DND-41 (cell line): ENCODE measurements around the gene SHISA7.
"Not testable (repeated sequence)": the region's sequence is repeated elsewhere in the genome, so short reads cannot be mapped to it uniquely, and the experiment has no call there.

Experiments
- EZH2 ChIP-seq: IDR thresholded peaks from 3 replicates; pipeline ENCODE4 v1.6.1; 2012; ENCODE audit warnings: borderline replicate concordance, low read depth, mild to moderate bottlenecking, moderate library complexity, low read length, inconsistent platforms; ENCODE audit not compliant: severe bottlenecking
- TF ChIP-seq, protein P1 (sequence below): IDR thresholded peaks from 2 replicates; pipeline ENCODE4 v1.5.1; 2012; ENCODE audit warnings: borderline replicate concordance, low read length, moderate library complexity, mild to moderate bottlenecking; ENCODE audit not compliant: poor library complexity, severe bottlenecking; ENCODE audit errors: extremely low read depth

DNA sequence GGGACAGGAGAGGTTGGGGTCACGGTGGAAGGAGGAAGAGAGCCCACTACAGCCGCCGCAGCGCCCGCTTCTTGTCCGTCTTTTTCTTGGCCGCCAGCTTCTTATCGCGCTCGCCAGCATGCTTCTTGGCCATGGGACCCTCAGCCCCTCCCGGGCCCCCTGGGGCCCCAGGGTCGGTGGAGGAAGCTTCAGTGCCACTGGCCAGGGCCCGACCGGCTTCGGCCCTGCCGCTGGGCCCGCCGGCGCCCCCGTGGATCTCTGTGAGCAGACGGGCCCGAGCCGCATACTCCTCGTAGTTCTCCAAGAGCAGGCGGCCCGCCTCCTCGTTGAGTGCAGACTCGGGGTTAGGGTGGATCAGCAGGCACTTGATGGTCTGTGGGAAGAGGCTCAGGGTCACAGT, 41.7 kb downstream of the SHISA7 start:
- TF ChIP-seq, protein P1, sequence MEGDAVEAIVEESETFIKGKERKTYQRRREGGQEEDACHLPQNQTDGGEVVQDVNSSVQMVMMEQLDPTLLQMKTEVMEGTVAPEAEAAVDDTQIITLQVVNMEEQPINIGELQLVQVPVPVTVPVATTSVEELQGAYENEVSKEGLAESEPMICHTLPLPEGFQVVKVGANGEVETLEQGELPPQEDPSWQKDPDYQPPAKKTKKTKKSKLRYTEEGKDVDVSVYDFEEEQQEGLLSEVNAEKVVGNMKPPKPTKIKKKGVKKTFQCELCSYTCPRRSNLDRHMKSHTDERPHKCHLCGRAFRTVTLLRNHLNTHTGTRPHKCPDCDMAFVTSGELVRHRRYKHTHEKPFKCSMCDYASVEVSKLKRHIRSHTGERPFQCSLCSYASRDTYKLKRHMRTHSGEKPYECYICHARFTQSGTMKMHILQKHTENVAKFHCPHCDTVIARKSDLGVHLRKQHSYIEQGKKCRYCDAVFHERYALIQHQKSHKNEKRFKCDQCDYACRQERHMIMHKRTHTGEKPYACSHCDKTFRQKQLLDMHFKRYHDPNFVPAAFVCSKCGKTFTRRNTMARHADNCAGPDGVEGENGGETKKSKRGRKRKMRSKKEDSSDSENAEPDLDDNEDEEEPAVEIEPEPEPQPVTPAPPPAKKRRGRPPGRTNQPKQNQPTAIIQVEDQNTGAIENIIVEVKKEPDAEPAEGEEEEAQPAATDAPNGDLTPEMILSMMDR = not testable (repeated sequence)
- not testable (repeated sequence) for TF ChIP-seq EZH2
